ENCODE measurements around the gene CAMK2G.
"Not testable (repeated sequence)": the region's sequence is repeated elsewhere in the genome, so short reads cannot be mapped to it uniquely, and the experiment has no call there.

Gene CAMK2G

DNA sequence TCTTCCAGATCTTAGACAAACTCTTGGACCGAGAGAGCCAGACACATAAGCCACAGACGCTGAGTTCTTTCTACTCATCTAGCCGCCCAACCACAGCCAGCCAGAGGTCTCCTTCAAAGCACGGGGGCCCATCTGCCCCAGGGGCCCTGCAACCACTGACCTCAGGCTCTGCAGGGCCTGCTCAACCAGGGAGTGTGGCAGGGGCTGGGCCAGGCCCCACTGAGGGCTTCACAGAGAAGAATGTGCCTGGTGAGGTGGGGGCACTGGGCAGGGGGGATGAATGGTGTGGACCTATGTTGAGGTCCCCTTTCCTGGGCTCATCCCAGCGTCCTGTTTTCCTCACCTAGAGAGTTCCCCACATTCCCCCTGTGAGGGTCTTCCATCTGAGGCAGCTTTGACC, 77.6 kb downstream of the CAMK2G start:
- DNase-seq = no peak
- in situ Hi-C loops (cut with HindIII; ENCODE audit: low pct_ligation_motif_present, low sequenced_read_pairs) = no loop called here
- Histone ChIP-seq H3K4me3 (ENCODE audit: low read depth, low read length) (no peak overlapping the region), H3K27ac (no peak overlapping the region), H3K27me3 (replicated peaks) (no peaks in the 10 kb centered on the region), H3K36me3 (replicated peaks) (peaks cover 92% of the 10 kb centered on the region)
- TF ChIP-seq, protein P1, sequence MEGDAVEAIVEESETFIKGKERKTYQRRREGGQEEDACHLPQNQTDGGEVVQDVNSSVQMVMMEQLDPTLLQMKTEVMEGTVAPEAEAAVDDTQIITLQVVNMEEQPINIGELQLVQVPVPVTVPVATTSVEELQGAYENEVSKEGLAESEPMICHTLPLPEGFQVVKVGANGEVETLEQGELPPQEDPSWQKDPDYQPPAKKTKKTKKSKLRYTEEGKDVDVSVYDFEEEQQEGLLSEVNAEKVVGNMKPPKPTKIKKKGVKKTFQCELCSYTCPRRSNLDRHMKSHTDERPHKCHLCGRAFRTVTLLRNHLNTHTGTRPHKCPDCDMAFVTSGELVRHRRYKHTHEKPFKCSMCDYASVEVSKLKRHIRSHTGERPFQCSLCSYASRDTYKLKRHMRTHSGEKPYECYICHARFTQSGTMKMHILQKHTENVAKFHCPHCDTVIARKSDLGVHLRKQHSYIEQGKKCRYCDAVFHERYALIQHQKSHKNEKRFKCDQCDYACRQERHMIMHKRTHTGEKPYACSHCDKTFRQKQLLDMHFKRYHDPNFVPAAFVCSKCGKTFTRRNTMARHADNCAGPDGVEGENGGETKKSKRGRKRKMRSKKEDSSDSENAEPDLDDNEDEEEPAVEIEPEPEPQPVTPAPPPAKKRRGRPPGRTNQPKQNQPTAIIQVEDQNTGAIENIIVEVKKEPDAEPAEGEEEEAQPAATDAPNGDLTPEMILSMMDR (IDR thresholded peaks at IDR 0.05; ENCODE audit: low read depth, low read length, missing control alignments) = no peak

DNA sequence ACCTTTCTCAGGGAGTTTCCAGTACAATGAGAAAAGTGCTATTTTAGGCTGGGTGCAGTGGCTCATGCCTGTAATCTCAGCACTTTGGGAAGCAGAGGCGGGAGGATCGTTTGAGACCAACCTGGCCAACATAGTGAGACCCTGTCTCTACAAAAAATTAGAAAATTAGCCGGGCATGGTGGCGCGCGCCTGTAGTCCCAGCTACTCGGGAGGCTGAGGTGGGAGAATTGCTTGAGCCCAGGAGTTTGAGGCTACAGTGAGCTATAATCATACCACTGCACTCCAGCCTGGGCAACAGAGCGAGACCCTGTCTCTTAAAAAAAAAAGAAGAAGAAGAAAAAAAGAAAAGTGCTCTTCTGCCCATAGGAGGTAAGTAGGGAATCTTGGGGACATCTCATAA, 78.3 kb downstream of the CAMK2G start:
- in situ Hi-C loops (cut with HindIII; ENCODE audit: low pct_ligation_motif_present, low sequenced_read_pairs) = not testable (repeated sequence)

DNA sequence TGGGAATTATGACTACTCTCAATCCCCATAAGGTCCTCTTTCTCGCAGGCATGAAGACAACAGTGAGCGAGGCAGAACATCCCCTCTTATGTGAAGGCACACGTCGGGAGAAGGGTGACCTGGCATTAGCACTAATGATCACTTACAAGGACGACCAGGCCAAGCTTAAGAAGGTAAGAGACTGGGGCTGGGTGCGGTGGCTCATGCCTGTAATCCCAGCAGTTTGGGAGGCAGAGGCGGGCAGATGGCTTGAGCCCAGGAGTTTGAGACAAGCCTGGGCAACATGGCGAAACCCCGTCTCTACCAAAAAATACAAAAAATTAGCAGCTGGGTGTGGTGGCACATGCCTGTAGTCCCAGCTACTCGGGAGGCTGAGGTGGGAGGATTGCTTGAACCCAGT, 78.9 kb downstream of the CAMK2G start:
- in situ Hi-C loops (cut with HindIII; ENCODE audit: low pct_ligation_motif_present, low sequenced_read_pairs); H3K4me3 ChIP-seq (ENCODE audit: low read depth, low read length); H3K27ac ChIP-seq; DNase-seq; H3K27me3 ChIP-seq (replicated peaks): not testable (repeated sequence)
- H3K36me3 ChIP-seq (replicated peaks) = peaks cover 94% of the 10 kb centered on the region

More for the DNA sequence above, 78.3 kb downstream of the CAMK2G start:
- not testable (repeated sequence) for H3K27ac ChIP-seq; DNase-seq; H3K27me3 ChIP-seq (replicated peaks); H3K4me3 ChIP-seq (ENCODE audit: low read depth, low read length)
- H3K36me3 ChIP-seq (replicated peaks) = peaks cover 92% of the 10 kb centered on the region

DNA sequence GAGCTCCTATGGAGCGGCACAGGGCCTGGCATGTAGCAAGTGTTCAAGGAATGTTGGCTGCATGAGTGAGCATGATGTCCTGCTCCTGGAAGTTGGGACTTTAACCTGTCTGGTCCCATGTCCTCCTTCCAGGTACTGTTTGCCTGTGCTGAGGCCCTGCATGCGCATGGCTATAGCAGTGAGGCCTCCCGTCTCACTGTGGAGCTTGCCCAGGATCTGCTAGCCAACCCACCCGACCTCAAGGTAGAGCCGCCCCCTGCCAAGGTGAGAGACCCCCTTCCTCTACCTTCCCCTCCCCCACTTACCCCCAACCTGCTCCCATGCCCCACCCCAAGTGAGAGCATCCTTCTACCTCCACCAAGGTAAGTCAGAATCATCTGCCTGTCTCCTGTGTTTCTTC, 80.9 kb downstream of the CAMK2G start:
- in situ Hi-C loops (cut with HindIII; ENCODE audit: low pct_ligation_motif_present, low sequenced_read_pairs) = no loop called here
- Histone ChIP-seq H3K36me3 (replicated peaks) (peaks cover 87% of the 10 kb centered on the region), H3K27ac (no peak overlapping the region), H3K27me3 (replicated peaks) (no peaks in the 10 kb centered on the region), H3K4me3 (ENCODE audit: low read depth, low read length) (no peak overlapping the region)
- DNase-seq = no peak
- TF ChIP-seq, protein P1 (IDR thresholded peaks at IDR 0.05; ENCODE audit: low read depth, low read length, missing control alignments) = no peak

DNA sequence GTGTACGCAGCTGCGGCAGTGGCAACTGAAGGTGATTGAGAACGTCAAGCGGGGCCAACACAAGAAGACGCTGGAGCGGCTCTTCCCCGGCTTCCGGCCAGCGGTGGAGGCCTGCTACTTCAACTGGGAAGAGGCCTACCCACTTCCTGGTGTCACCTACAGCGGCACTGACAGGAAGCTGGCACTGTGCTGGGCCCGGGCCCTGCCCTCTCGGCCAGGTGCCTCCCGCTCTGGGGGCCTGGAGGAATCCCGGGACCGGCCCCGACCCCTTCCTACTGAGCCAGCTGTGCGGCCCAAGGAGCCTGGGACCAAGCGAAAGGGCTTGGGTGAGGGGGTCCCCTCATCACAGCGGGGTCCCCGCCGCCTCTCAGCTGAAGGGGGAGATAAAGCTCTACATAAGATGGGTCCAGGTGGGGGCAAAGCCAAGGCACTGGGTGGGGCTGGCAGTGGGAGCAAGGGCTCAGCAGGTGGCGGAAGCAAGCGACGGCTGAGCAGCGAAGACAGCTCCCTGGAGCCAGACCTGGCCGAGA, 82.4 kb downstream of the CAMK2G start:
- Histone ChIP-seq H3K36me3 (replicated peaks) (peaks cover 71% of the 10 kb centered on the region), H3K27me3 (replicated peaks) (no peaks in the 10 kb centered on the region), H3K4me3 (ENCODE audit: low read depth, low read length) (no peak overlapping the region), H3K27ac (no peak overlapping the region)
- TF ChIP-seq, protein P1 (IDR thresholded peaks at IDR 0.05; ENCODE audit: low read depth, low read length, missing control alignments) = no peak
- in situ Hi-C loops (cut with HindIII; ENCODE audit: low pct_ligation_motif_present, low sequenced_read_pairs) = no loop called here
- DNase-seq = no peak

DNA sequence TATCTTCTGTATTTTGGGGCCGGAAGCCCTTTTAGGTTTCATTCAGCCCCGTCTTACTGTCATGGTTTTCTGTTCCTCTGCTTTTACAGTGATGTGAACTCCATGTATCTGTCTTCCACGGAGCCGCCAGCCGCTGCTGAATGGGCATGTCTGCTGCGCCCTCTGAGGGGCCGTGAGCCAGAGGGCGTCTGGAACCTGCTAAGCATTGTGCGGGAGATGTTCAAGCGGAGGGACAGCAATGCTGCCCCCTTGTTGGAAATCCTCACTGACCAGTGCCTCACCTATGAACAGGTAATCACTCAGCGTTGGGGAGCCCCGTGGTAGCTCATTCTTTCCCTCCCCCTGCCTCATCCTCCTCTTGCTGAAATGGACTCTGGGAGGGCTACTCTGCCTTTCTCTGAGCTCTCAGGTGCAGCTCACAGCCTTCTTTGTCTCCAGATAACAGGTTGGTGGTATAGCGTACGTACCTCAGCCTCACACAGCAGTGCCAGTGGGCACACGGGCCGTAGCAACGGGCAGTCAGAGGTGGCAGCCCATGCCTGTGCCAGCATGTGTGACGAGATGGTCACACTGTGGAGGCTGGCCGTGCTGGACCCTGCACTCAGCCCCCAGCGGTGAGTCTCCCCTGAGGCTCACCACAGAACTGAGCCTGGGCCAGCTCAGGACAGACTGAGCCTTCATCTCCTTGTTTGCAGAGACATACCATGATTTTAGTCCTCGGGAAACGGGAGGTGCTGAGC, 83.3 kb downstream of the CAMK2G start:
- Histone ChIP-seq H3K4me3 (ENCODE audit: low read depth, low read length) (no peak overlapping the region), H3K36me3 (replicated peaks) (peaks cover 64% of the 10 kb centered on the region), H3K27ac (no peak overlapping the region), H3K27me3 (replicated peaks) (no peaks in the 10 kb centered on the region)
- DNase-seq = no peak
- TF ChIP-seq, protein P1 (IDR thresholded peaks at IDR 0.05; ENCODE audit: low read depth, low read length, missing control alignments) = no peak
- in situ Hi-C loops (cut with HindIII; ENCODE audit: low pct_ligation_motif_present, low sequenced_read_pairs) = no loop called here

DNA sequence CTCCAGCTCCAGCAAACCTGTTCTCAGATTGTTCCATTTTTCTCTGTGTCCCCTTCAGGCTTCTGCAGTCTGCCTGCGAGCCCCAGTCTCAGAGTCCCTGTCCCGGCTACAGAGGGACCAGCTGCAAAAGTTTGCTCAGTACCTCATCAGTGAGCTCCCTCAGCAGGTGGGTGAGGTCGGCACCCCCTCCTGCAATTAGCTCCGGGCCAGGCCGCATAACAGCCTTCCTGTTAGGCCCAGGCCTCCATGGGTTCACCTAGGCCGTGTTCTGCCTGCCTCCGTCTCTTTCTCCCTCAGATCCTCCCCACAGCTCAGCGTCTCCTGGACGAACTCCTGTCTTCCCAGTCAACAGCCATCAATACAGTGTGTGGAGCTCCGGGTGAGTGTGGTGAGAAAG, 84.7 kb downstream of the CAMK2G start:
- no peak overlapping the region for H3K27ac ChIP-seq
- in situ Hi-C loops (cut with HindIII; ENCODE audit: low pct_ligation_motif_present, low sequenced_read_pairs) = no loop called here
- peaks cover 54% of the 10 kb centered on the region for H3K36me3 ChIP-seq (replicated peaks)
- H3K27me3 ChIP-seq (replicated peaks) = no peaks in the 10 kb centered on the region
- no peak for DNase-seq
- no peak overlapping the region for H3K4me3 ChIP-seq (ENCODE audit: low read depth, low read length)
- TF ChIP-seq, protein P1 (IDR thresholded peaks at IDR 0.05; ENCODE audit: low read depth, low read length, missing control alignments) = no peak

All from brain microvascular endothelial cell (primary cell).